Cortex of kidney (tissue), 1 donor: ENCODE data around the gene ZNF564.
"Not testable (repeated sequence)": the region's sequence is repeated elsewhere in the genome, so short reads cannot be mapped to it uniquely, and the experiment has no call there.

ENCODE experiments used
- DNase-seq: peaks from one replicate; lab custom pipeline; 2025; lab: John Stamatoyannopoulos, UW

ZNF564 gene

GRCh38 chr19:12551060-12551832 lies at the start of gene ZNF564:
Gene ZNF564, minus strand, starts transcription at chr19:12551482. Its CDS starts 150 bp downstream, at chr19:12551332.
- DNase-seq = no peak

GRCh38 chr19:12597594-12597993 lies 46.3 kb upstream of the ZNF564 start:
- no peak for DNase-seq

GRCh38 chr19:12596927-12597548 lies 45.8 kb upstream of the ZNF564 start:
- DNase-seq = no peak

- no peak for DNase-seq
These were observed 45.2 kb upstream of the ZNF564 start for GRCh38 chr19:12596485-12596884.

GRCh38 chr19:12581100-12581499 lies 29.8 kb upstream of the ZNF564 start:
- DNase-seq = no peak

GRCh38 chr19:12580180-12580694 lies 29.0 kb upstream of the ZNF564 start:
- DNase-seq = no peak

- DNase-seq = no peak
These were observed 27.4 kb upstream of the ZNF564 start for GRCh38 chr19:12578641-12579040.

- DNase-seq = no peak
These were observed 22.8 kb upstream of the ZNF564 start for GRCh38 chr19:12574036-12574435.

GRCh38 chr19:12567951-12568350 lies 16.7 kb upstream of the ZNF564 start:
- no peak for DNase-seq

GRCh38 chr19:12566380-12566779 lies 15.1 kb upstream of the ZNF564 start:
- not testable (repeated sequence) for DNase-seq

- DNase-seq = no peak
These were observed 12.9 kb upstream of the ZNF564 start for GRCh38 chr19:12564016-12564664.

- no peak for DNase-seq
These were observed 4.2 kb upstream of the ZNF564 start for GRCh38 chr19:12555456-12555930.

GRCh38 chr19:12546903-12547302 lies 4.4 kb downstream of the ZNF564 start:
- no peak for DNase-seq

GRCh38 chr19:12546068-12546467 lies 5.2 kb downstream of the ZNF564 start:
- DNase-seq = no peak

GRCh38 chr19:12545267-12545666 lies 6.0 kb downstream of the ZNF564 start:
- no peak for DNase-seq

- DNase-seq = no peak
These were observed 6.8 kb downstream of the ZNF564 start for GRCh38 chr19:12544401-12544876.

- DNase-seq = no peak
These were observed 7.4 kb downstream of the ZNF564 start for GRCh38 chr19:12543855-12544254.

- no peak for DNase-seq
These were observed 24.0 kb downstream of the ZNF564 start for GRCh38 chr19:12527034-12527836.

GRCh38 chr19:12526542-12526941 lies 24.7 kb downstream of the ZNF564 start:
- DNase-seq = no peak

- no peak for DNase-seq
These were observed 29.3 kb downstream of the ZNF564 start for GRCh38 chr19:12521996-12522395.

GRCh38 chr19:12513531-12514061 lies 37.7 kb downstream of the ZNF564 start:
- DNase-seq = no peak
